ENCODE measurements around the gene FUCA1. TPM values are rescaled to one million over a fixed set of nuclear protein-coding genes. Genes with fewer than 3 reads are reported as not detected.

The FUCA1 gene
- total RNA-seq, 1 experiment from 2014 or later, result 14.3 TPM

GRCh38 chr1:23899070-23899469 lies 31.0 kb upstream of the FUCA1 start:
- in situ Hi-C loops (cut with HindIII; ENCODE audit: low pct_unique_long_range_greater_than_20kb, low sequenced_read_pairs) (no loop called here), intact Hi-C loops (cut with micrococcal nuclease; ENCODE audit: unreplicated experiment) (no loop called here)
- CTCF ChIA-PET, result interaction anchor here (0.6 kb wide), 1 partner anchor 61 kb away, joined by 3 read pairs; the partner anchor contains the start of gene PNRC2
- Histone ChIP-seq H3K4me3 (ENCODE audit: low read depth in 2 of 2, low read length in 2 of 2) (no peak overlapping the region), H3K27me3 (ENCODE audit: control insufficient read depth, insufficient read depth, low read length) (peaks cover 6% of the 10 kb centered on the region), H3K4me1 (ENCODE audit: control insufficient read depth, insufficient read depth, low read length) (no peaks in the 10 kb centered on the region), H3K36me3 (ENCODE audit: control insufficient read depth, insufficient read depth, low read length) (no peaks in the 10 kb centered on the region), H3K9me3 (ENCODE audit: control insufficient read depth, insufficient read depth, low read depth, low read length) (no peaks in the 10 kb centered on the region), H3K27ac (ENCODE audit: low read length) (no peak overlapping the region)
- BruUV-seq (replicated peaks), result no TSS peak
- no peak for ATAC-seq
- no peak for DNase-seq (ENCODE audit: low read depth, low spot score)
- no peak for TF ChIP-seq POLR2AphosphoS5 (IDR thresholded peaks at IDR 0.05; ENCODE audit: low read depth, low read length)
- TF ChIP-seq REST (IDR thresholded peaks at IDR 0.05; ENCODE audit: insufficient read depth in 1 of 2, low read depth in 2 of 2, low read length in 1 of 2), result no peak
- TF ChIP-seq SIN3A (IDR thresholded peaks at IDR 0.05; ENCODE audit: borderline replicate concordance, insufficient read depth, low read depth, low read length), result no peak
- TF ChIP-seq CTCF (IDR thresholded peaks at IDR 0.05), result no peak
- no peak for TF ChIP-seq TCF7L2 (IDR thresholded peaks at IDR 0.05; ENCODE audit: low read depth, low read length)
- POLR2A ChIA-PET, result no interaction called here

GRCh38 chr1:23897083-23897482 lies 29.0 kb upstream of the FUCA1 start:
- CTCF ChIA-PET, result interaction anchor here (0.6 kb wide), 1 partner anchor 153 kb away, joined by 3 read pairs; no protein-coding TSS in a partner anchor
- ATAC-seq, result no peak
- no peaks in the 10 kb centered on the region for H3K27me3 ChIP-seq (ENCODE audit: control insufficient read depth, insufficient read depth, low read length)

More at GRCh38 chr1:23897083-23897482, 29.0 kb upstream of the FUCA1 start:
- Histone ChIP-seq H3K4me1 (ENCODE audit: control insufficient read depth, insufficient read depth, low read length) (no peaks in the 10 kb centered on the region), H3K4me3 (ENCODE audit: low read depth in 2 of 2, low read length in 2 of 2) (no peak overlapping the region), H3K9me3 (ENCODE audit: control insufficient read depth, insufficient read depth, low read depth, low read length) (no peaks in the 10 kb centered on the region), H3K27ac (ENCODE audit: low read length) (no peak overlapping the region), H3K36me3 (ENCODE audit: control insufficient read depth, insufficient read depth, low read length) (no peaks in the 10 kb centered on the region)
- no TSS peak for BruUV-seq (replicated peaks)
- POLR2A ChIA-PET, result no interaction called here
- in situ Hi-C loops (cut with HindIII; ENCODE audit: low pct_unique_long_range_greater_than_20kb, low sequenced_read_pairs), result no loop called here
- no peak for DNase-seq (ENCODE audit: low read depth, low spot score)
- TF ChIP-seq REST (IDR thresholded peaks at IDR 0.05; ENCODE audit: insufficient read depth in 1 of 2, low read depth in 2 of 2, low read length in 1 of 2) (no peak), CTCF (IDR thresholded peaks at IDR 0.05) (no peak), SIN3A (IDR thresholded peaks at IDR 0.05; ENCODE audit: borderline replicate concordance, insufficient read depth, low read depth, low read length) (no peak), TCF7L2 (IDR thresholded peaks at IDR 0.05; ENCODE audit: low read depth, low read length) (no peak), POLR2AphosphoS5 (IDR thresholded peaks at IDR 0.05; ENCODE audit: low read depth, low read length) (no peak)
- intact Hi-C loops (cut with micrococcal nuclease; ENCODE audit: unreplicated experiment), result no loop called here
